GM23338 (cell line): ENCODE results near the gene SLA2.

Source experiments
- CREB1 ChIP-seq: fragments of 250-450 bp; sonication (Bioruptor Pico); IDR thresholded peaks from 2 replicates; pipeline ENCODE4 v1.5.0; 2020; ENCODE audit warnings: low read depth, mild to moderate bottlenecking, moderate library complexity
- EZH2 ChIP-seq: fragments of 200-600 bp; sonication (generic); IDR thresholded peaks from one replicate; pipeline ENCODE4 v1.8.0; 2017; ENCODE audit warnings: antibody characterized with exemption, mild to moderate bottlenecking, low read depth; ENCODE audit not compliant: unreplicated experiment
- EZH2phosphoT487 ChIP-seq: fragments of 200-600 bp; sonication (generic); IDR thresholded peaks from one replicate; pipeline ENCODE4 v1.8.1; 2018; ENCODE audit warnings: antibody characterized with exemption; ENCODE audit not compliant: unreplicated experiment
- POLR2AphosphoS5 ChIP-seq: IDR thresholded peaks from 2 replicates; pipeline ENCODE4 v1.6.1; 2016; ENCODE audit warnings: antibody characterized with exemption, low read depth
- STAT1 ChIP-seq: IDR thresholded peaks from one replicate; pipeline ENCODE4 v1.6.1; 2016; ENCODE audit warnings: antibody characterized with exemption; ENCODE audit not compliant: unreplicated experiment
- ZNF331 ChIP-seq: fragments of 250-450 bp; sonication (Bioruptor Pico); IDR thresholded peaks from 2 replicates; pipeline ENCODE4 v1.5.0; 2020; ENCODE audit warnings: low read depth, mild to moderate bottlenecking, moderate library complexity
- TF ChIP-seq, protein P1 (sequence below), 2 experiments: fragments of 200-600 bp in 1 of 2; sonication (generic) in 1 of 2; conservative IDR thresholded peaks; 2 replicates each; pipeline versions ENCODE4 v1.5.1 to v1.6.1; 2016 to 2017; ENCODE audit warnings: antibody characterized with exemption in 2 of 2, low read depth in 2 of 2, mild to moderate bottlenecking in 2 of 2, moderate library complexity in 1 of 2
- TF ChIP-seq, protein P2 (sequence below): IDR thresholded peaks from 2 replicates; pipeline ENCODE4 v1.6.1; 2016; ENCODE audit warnings: antibody characterized with exemption
- TF ChIP-seq, protein P3 (sequence below): IDR thresholded peaks from one replicate; pipeline ENCODE4 v1.6.1; 2018; ENCODE audit warnings: antibody characterized with exemption; ENCODE audit not compliant: unreplicated experiment

DNA sequence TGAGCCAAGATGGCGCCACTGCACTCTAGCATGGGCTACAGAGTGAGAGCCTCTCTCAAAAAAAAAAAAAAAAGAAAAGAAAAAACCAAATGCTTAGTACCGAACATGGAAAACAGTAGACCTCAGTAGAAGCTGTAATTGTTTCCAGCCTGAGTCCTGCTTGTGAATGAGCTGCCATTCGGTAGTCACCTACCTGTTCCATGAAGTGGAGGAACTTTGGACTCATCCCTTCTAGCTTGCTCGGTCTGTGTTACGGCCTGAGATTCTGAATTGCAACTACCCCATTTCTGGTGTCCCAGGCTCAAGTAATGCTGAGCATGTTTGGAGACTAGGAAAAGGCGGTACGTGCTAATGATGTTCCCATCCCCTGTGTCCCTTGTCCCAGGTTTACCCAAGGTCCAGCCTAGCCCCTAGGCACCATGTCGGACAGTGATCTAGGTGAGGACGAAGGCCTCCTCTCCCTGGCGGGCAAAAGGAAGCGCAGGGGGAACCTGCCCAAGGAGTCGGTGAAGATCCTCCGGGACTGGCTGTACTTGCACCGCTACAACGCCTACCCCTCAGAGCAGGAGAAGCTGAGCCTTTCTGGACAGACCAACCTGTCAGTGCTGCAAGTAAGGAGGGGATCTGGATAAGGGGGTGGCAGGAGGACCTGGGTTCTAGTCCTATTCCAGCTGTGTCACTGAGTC lies 67.5 kb downstream of the SLA2 start:
- TF ChIP-seq, protein P1, sequence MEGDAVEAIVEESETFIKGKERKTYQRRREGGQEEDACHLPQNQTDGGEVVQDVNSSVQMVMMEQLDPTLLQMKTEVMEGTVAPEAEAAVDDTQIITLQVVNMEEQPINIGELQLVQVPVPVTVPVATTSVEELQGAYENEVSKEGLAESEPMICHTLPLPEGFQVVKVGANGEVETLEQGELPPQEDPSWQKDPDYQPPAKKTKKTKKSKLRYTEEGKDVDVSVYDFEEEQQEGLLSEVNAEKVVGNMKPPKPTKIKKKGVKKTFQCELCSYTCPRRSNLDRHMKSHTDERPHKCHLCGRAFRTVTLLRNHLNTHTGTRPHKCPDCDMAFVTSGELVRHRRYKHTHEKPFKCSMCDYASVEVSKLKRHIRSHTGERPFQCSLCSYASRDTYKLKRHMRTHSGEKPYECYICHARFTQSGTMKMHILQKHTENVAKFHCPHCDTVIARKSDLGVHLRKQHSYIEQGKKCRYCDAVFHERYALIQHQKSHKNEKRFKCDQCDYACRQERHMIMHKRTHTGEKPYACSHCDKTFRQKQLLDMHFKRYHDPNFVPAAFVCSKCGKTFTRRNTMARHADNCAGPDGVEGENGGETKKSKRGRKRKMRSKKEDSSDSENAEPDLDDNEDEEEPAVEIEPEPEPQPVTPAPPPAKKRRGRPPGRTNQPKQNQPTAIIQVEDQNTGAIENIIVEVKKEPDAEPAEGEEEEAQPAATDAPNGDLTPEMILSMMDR (conservative IDR thresholded peaks at IDR 0.05; ENCODE audit: low read depth in 2 of 2) = no peak
- TF ChIP-seq POLR2AphosphoS5 (no peak), EZH2 (no peak), CREB1 (CRISPR knock-in tag) (no peak), ZNF331 (CRISPR knock-in tag) (no peak), STAT1 (no peak), EZH2phosphoT487 (no peak)
- TF ChIP-seq, protein P2, sequence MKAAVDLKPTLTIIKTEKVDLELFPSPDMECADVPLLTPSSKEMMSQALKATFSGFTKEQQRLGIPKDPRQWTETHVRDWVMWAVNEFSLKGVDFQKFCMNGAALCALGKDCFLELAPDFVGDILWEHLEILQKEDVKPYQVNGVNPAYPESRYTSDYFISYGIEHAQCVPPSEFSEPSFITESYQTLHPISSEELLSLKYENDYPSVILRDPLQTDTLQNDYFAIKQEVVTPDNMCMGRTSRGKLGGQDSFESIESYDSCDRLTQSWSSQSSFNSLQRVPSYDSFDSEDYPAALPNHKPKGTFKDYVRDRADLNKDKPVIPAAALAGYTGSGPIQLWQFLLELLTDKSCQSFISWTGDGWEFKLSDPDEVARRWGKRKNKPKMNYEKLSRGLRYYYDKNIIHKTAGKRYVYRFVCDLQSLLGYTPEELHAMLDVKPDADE = no peak
- TF ChIP-seq, protein P3, sequence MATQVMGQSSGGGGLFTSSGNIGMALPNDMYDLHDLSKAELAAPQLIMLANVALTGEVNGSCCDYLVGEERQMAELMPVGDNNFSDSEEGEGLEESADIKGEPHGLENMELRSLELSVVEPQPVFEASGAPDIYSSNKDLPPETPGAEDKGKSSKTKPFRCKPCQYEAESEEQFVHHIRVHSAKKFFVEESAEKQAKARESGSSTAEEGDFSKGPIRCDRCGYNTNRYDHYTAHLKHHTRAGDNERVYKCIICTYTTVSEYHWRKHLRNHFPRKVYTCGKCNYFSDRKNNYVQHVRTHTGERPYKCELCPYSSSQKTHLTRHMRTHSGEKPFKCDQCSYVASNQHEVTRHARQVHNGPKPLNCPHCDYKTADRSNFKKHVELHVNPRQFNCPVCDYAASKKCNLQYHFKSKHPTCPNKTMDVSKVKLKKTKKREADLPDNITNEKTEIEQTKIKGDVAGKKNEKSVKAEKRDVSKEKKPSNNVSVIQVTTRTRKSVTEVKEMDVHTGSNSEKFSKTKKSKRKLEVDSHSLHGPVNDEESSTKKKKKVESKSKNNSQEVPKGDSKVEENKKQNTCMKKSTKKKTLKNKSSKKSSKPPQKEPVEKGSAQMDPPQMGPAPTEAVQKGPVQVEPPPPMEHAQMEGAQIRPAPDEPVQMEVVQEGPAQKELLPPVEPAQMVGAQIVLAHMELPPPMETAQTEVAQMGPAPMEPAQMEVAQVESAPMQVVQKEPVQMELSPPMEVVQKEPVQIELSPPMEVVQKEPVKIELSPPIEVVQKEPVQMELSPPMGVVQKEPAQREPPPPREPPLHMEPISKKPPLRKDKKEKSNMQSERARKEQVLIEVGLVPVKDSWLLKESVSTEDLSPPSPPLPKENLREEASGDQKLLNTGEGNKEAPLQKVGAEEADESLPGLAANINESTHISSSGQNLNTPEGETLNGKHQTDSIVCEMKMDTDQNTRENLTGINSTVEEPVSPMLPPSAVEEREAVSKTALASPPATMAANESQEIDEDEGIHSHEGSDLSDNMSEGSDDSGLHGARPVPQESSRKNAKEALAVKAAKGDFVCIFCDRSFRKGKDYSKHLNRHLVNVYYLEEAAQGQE = no peak
